Measurements from ENCODE around the gene EIF4B. TPM values are rescaled to one million over a fixed set of nuclear protein-coding genes. Genes with fewer than 3 reads are reported as not detected.

EIF4B gene
- total and polyA plus RNA-seq, 12 donors: 77.1 to 800 (median 557) TPM

GRCh38 chr12:53070877-53071492 is 64.7 kb downstream of the EIF4B start:
- Histone ChIP-seq H3K4me1 (replicated peaks in 1 of 2) (peaks cover 25 to 60% of the 10 kb centered on the region in 2 donors), H3K4me3 (no peak overlapping the region), H3K36me3 (replicated peaks in 1 of 2) (peaks cover 0 to 19% of the 10 kb centered on the region in 2 donors), H3K27ac (peak overlapping the region in 2 of 5 donors; percentile 71 to 83), H3K27me3 (no peaks in the 10 kb centered on the region), H3K9me3 (replicated peaks in 1 of 3) (no peaks in the 10 kb centered on the region)
- 68 to 97% (median 89%) methylated on average over 7 of the region's 7 CpGs for WGBS, 4 donors
- TF ChIP-seq POLR2A (IDR thresholded peaks at IDR 0.05): no peak
- no peak for TF ChIP-seq CTCF (IDR thresholded peaks at IDR 0.05)
- intact Hi-C loops (cut with DNase I): no loop called here
- DNase-seq: peak in 1 of 7 donors; percentile 47

- WGBS, 4 donors: 43 to 49% (median 47%) methylated on average over 11 of the region's 11 CpGs
- no peaks in the 10 kb centered on the region for H3K9me3 ChIP-seq (replicated peaks in 1 of 3)
- H3K27ac ChIP-seq: peak overlapping the region in 2 of 5 donors; percentile 71 to 83
- no peaks in the 10 kb centered on the region for H3K27me3 ChIP-seq
- intact Hi-C loops (cut with DNase I): no loop called here
- no peak overlapping the region for H3K4me3 ChIP-seq
- TF ChIP-seq CTCF (IDR thresholded peaks at IDR 0.05) (peak in 1 of 6 experiments; percentile 13), POLR2A (IDR thresholded peaks at IDR 0.05) (no peak)
- DNase-seq: peak in 6 of 7 donors; percentile 73 to 88 (median 80)
- peaks cover 25 to 53% of the 10 kb centered on the region in 2 donors for H3K4me1 ChIP-seq (replicated peaks in 1 of 2)
- peaks cover 0 to 28% of the 10 kb centered on the region in 2 donors for H3K36me3 ChIP-seq (replicated peaks in 1 of 2)
These were observed 65.6 kb downstream of the EIF4B start for GRCh38 chr12:53071591-53072551.

DNA sequence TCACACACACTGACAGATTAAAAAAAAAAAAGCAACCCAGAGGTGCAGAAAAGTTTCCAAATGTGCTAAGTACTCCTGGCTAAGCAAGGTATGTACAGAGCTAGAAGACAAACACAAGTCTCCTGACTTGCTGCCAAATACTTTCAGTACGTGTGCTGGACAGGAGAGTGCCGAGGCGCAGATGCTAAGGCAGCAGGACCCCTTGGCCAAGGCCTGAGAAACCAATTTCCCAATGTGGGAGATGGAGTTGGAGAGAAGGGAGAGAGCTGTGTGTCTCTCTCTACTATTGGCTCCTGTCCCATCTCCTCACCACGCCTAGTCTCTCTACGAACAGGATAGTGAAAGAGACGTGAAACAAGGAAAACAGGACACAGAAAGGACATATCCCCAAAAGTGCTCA is 67.6 kb downstream of the EIF4B start:
- Histone ChIP-seq H3K4me1 (replicated peaks in 1 of 2) (peaks cover 25 to 66% of the 10 kb centered on the region in 2 donors), H3K9me3 (replicated peaks in 1 of 3) (no peaks in the 10 kb centered on the region), H3K4me3 (no peak overlapping the region), H3K27ac (peak overlapping the region in 2 of 5 donors; percentile 41 to 60), H3K27me3 (no peaks in the 10 kb centered on the region), H3K36me3 (replicated peaks in 1 of 2) (peaks cover 0 to 31% of the 10 kb centered on the region in 2 donors)
- WGBS, 4 donors: 71 to 79% (median 76%) methylated on average over 6 of the region's 6 CpGs
- TF ChIP-seq POLR2A (IDR thresholded peaks at IDR 0.05) (no peak), CTCF (IDR thresholded peaks at IDR 0.05) (no peak)
- intact Hi-C loops (cut with DNase I): no loop called here
- peak in 1 of 7 donors; percentile 49 for DNase-seq

Measured in adrenal gland (tissue), 12 donors.